ENCODE data around the gene BDKRB2. TPM values are rescaled to one million over a fixed set of nuclear protein-coding genes. Genes with fewer than 3 reads are reported as not detected.

Gene BDKRB2
- total RNA-seq, 1 experiment from 2014 or later: 0.49 TPM

- Histone ChIP-seq H3K4me1 (ENCODE audit: control insufficient read depth in 1 of 2, insufficient read depth in 2 of 2, low read length in 2 of 2) (no peaks in the 10 kb centered on the region), H3K36me3 (ENCODE audit: control insufficient read depth in 1 of 2, insufficient read depth in 2 of 2, low read length in 2 of 2) (no peaks in the 10 kb centered on the region), H3K27me3 (ENCODE audit: insufficient read depth, low read length) (no peaks in the 10 kb centered on the region), H3K9ac (ENCODE audit: low read length) (no peak overlapping the region), H3K9me2 (ENCODE audit: insufficient read depth) (no peaks in the 10 kb centered on the region), H4K20me1 (ENCODE audit: insufficient read depth) (no peaks in the 10 kb centered on the region), H2AFZ (ENCODE audit: low read depth, low read length, poor library complexity, severe bottlenecking) (no peak overlapping the region), H3K4me3 (replicated peaks in 1 of 2; ENCODE audit: low read depth in 1 of 2, low read length in 2 of 2) (no peak overlapping the region), H3K9me3 (ENCODE audit: control insufficient read depth in 1 of 2, insufficient read depth in 1 of 2, low read depth in 1 of 2, low read length in 2 of 2) (peaks cover 8 to 23% of the 10 kb centered on the region in 2 experiments; a peak in 2 of 4 replicates), H3K4me2 (ENCODE audit: low read length) (no peak overlapping the region), H3K79me2 (ENCODE audit: insufficient read depth, low read length) (no peaks in the 10 kb centered on the region), H3K27ac (ENCODE audit: low read depth, low read length) (no peak overlapping the region)
- ChIA-PET CTCF (interaction anchor here (1.1 to 4.4 kb wide), 5 partner anchors 9 to 276 kb away, joined by 3 to 66 read pairs (median 5); no protein-coding TSS in a partner anchor), RAD21 (ENCODE audit: low non-redundant PET in 1 of 2, low total read pairs in 2 of 2, uncharacterized antibody in 2 of 2, unreplicated experiment in 2 of 2) (interaction anchor here (0.6 to 2.9 kb wide), 4 partner anchors 163 to 176 kb away, joined by 3 to 11 read pairs (median 6); no protein-coding TSS in a partner anchor), POLR2A (no interaction called here)
- intact Hi-C loops (cut with micrococcal nuclease): loop anchor here (2.0 kb wide), 2 partner anchors 218 to 276 kb away; no protein-coding TSS in a partner anchor
- no TSS peak for BruUV-seq (replicated peaks)
- ATAC-seq (no peak), DNase-seq (ENCODE audit: low read depth, low spot score) (no peak)
- TF ChIP-seq REST (IDR thresholded peaks at IDR 0.05; ENCODE audit: low read depth) (no peak), POLR2A (IDR thresholded peaks at IDR 0.05; ENCODE audit: borderline replicate concordance, extremely low read depth, insufficient read depth, insufficient read length) (no peak), ATF3 (IDR thresholded peaks at IDR 0.05) (no peak), ZFX (IDR thresholded peaks at IDR 0.05) (no peak), POLR2AphosphoS5 (IDR thresholded peaks at IDR 0.05; ENCODE audit: low read depth, low read length) (no peak), CTCF (IDR thresholded peaks at IDR 0.05 in 2 of 3, conservative IDR thresholded peaks at IDR 0.05 in 1 of 3; ENCODE audit: borderline replicate concordance in 1 of 3, insufficient read depth in 1 of 3, low read depth in 2 of 3, low read length in 2 of 3) (no peak), CEBPB (IDR thresholded peaks at IDR 0.05; ENCODE audit: low read depth) (no peak), SP1 (IDR thresholded peaks at IDR 0.05; ENCODE audit: low read depth) (no peak), FOSL1 (IDR thresholded peaks at IDR 0.05; ENCODE audit: low read depth) (no peak), EZH2 (IDR thresholded peaks at IDR 0.05) (no peak), TCF7L2 (IDR thresholded peaks at IDR 0.05; ENCODE audit: borderline replicate concordance, extremely low read depth, insufficient read depth, insufficient read length) (no peak)
- TF ChIP-seq, protein P1, sequence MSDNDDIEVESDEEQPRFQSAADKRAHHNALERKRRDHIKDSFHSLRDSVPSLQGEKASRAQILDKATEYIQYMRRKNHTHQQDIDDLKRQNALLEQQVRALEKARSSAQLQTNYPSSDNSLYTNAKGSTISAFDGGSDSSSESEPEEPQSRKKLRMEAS (IDR thresholded peaks at IDR 0.05): no peak
These were observed 69.9 kb downstream of the BDKRB2 start for GRCh38 chr14:96274543-96274942.

Data from HCT116 (cell line).